Activated T-helper 9 cell treated with anti-CD3 and anti-CD28 coated beads, Interleukin-2, amount 50 U/mL, for 16 hours (primary cell): ENCODE measurements around the gene CDKN2C.
"Not testable (repeated sequence)": the region's sequence is repeated elsewhere in the genome, so short reads cannot be mapped to it uniquely, and the experiment has no call there.

Source experiments
- DNase-seq: peaks from one replicate; pipeline ENCODE4 v3.0.0-alpha.2; 2020; ENCODE audit warnings: low read depth

The CDKN2C gene

DNA sequence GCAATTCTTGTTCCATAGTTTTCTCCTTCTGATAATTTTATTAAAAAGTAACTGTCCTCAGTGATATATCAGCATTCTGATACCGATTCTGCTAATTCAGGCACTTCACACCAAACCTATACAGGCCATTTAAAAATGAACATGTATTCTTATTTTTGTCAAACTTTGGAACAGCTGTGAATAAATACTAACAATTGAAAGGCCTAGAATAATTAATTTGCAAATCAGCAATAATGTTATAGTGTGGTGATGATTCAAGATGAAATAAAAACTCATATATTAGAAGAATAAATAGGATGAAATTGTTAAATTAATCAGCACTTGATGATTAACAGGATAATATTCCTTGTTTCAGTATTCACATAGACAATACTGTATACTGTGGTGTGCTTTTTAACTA lies 9.9 kb downstream of the CDKN2C start:
- DNase-seq = no peak

DNA sequence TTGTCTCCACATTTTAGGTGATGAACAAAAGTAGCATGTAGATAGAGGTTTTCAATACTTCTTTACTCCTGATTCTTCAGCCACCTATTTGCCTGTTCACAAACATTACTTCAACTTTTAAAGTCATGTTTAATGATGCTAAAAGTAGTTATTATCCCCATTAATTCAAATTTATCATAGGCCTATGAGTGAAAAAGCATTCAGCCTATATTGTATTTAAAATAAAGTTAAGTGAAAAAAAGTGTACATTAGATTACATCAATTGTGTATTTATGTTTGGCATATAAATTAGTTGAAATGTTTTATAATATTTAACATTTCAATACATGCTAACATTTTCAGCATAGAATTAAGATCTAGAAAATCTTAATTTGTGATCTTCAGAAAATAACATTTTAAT lies 10.5 kb downstream of the CDKN2C start:
- DNase-seq = no peak

DNA sequence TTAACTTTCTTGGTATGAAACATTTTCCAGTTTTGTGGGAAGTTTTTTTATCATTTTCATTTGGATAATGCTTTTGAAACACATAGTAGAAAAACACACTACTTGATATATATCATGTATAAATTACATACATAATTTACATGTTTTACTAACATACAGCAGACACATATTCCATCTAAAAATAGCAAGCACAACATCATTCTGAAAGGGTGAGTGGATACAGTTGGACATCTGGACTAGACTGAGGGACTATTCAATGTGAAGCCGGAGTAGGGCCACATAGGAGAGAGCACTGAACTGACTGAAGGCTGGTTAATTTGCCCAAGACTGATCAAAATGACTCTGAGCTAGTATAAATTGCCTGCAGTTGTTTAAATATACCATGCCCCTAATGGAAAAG lies 11.7 kb downstream of the CDKN2C start:
- DNase-seq = no peak

GRCh38 chr1:50982611-50983010 lies 12.6 kb downstream of the CDKN2C start:
- no peak for DNase-seq

GRCh38 chr1:50983219-50983802 lies 13.3 kb downstream of the CDKN2C start:
- DNase-seq = no peak

GRCh38 chr1:50985094-50985493 lies 15.0 kb downstream of the CDKN2C start:
- DNase-seq = no peak

- no peak for DNase-seq
Observed at GRCh38 chr1:50986653-50987052, 16.6 kb downstream of the CDKN2C start.

GRCh38 chr1:50989694-50990093 lies 19.6 kb downstream of the CDKN2C start:
- no peak for DNase-seq

DNA sequence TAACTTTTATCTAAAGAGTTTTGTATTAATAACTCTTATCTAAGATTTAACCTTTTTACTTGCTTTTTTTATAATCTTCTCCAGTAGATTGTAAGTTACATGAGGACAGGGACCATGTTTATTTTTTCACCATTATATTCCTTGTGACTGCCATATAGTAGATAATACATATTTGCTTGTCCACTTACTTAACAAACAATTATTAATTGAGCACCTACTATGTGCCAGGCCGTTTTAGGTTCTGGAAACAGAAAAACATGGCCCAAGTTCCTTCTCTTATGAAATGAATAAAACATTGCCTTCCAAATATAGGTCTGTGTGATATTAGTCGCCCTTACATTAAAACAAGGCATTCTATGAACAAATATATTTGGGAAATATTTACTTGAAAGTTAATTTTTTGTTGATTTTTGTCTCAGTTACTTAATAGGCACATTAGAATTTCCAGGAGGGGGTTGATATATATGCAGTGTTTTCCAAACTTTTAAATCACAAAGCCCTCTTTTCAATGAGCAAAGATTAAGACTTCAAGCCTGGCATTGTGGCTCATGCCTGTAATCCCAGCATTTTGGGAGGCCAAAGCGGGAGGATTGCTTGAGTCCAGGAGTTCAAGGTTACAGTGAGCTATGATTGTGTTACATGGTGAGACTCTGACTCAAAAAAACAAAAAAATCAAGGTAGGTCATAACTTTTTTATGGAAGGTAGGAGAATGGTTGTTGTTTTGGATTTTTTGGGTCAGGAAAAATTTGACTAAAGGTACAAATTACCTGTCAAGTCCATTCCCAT lies 22.7 kb downstream of the CDKN2C start:
- no peak for DNase-seq

DNA sequence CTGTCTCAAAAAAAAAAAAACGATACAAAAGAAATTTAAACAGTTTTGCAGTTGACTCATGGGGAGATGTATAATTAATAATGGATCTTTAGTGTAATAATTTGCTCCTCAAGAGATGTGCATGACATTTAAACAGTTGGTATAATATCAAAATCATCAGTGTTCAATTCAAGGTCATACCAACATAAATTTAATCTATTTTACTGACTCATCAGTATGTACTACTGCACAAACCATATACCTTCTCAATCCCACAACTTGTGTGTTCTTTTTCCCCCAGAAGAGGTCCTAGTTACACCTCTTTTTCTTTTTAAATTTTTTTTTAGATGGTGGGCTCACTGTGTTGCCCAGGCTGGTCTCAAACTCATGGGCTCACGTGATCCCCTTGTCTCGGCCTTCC lies 23.6 kb downstream of the CDKN2C start:
- no peak for DNase-seq

DNA sequence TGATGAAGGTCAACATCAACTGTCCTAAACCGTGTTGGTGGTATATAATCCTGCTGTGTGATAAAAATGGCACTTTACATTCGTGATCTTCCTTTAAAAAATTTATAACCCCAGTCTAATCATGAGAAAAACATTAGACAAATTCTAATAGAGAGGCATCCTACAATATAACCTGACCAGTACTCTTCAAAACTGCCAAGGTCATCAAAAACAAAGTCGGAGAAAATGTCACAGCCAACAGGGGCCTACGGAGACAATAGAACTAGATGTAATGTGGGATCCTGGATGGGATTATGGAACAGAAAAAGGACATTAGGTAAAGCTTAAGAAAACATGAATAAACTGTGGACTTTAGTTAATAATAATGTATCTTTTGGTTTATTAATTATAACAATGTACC lies 25.0 kb downstream of the CDKN2C start:
- no peak for DNase-seq

DNA sequence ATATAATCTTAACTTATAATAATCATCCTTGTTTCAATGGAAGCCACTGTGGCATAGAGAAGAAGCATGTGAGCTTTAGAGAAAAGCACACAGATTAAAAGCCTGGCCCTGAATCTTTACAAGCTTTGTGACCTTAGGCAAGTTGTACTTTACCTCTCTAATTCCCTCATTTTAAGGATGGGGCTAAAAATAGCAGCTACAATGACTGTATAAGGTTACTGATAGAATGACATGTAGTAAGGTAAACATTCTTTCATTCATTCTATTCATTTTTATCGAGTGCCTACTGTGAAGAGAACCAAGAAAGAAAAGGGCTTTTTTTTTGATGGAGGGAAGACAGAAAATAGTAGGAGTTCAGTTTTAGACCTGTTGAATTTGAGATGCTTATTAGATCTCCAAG lies 25.6 kb downstream of the CDKN2C start:
- no peak for DNase-seq

GRCh38 chr1:50996083-50996482 lies 26.0 kb downstream of the CDKN2C start:
- DNase-seq = no peak

GRCh38 chr1:50999375-50999774 lies 29.3 kb downstream of the CDKN2C start:
- DNase-seq = not testable (repeated sequence)

GRCh38 chr1:51000160-51000559 lies 30.1 kb downstream of the CDKN2C start:
- no peak for DNase-seq

DNA sequence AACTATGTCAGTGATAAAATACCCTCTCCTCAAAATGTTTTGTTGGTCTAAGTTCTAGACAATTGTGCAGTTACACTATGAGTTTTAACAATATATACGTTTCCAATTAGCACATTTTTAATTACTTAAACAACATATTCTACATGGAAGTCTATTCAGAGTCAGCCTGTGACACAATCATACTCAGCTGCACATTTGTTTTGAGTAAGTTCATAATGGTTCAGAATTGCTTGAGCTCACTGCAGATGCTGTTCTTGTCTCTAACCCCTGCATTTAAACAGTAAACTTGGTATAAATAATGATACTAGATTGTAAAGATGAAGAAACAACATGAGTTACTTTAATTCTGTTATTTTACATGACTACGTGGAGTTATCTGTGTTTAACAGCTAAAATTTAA lies 30.6 kb downstream of the CDKN2C start:
- no peak for DNase-seq

DNA sequence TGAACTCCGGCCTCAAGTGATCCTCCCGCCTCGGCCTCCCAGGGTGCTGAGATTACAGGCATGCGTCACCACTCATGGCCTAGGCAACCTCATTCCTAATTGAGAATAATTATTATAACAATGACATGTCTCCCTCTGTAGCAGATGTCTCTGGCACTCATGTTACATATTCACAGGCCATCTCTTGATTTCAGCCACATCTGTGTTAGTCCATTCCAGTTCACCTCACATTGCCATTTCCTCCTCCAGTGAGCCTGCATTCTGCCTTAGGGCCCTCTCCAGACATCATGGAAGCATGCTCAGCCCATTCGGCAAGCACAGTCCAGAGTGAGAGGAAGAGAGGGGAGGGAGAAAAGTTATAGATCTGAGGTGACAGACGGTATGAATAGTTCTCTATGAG lies 32.5 kb downstream of the CDKN2C start:
- DNase-seq = no peak

GRCh38 chr1:51005549-51005948 lies 35.5 kb downstream of the CDKN2C start:
- DNase-seq = not testable (repeated sequence)

GRCh38 chr1:51009381-51009780 lies 39.3 kb downstream of the CDKN2C start:
- DNase-seq = no peak

DNA sequence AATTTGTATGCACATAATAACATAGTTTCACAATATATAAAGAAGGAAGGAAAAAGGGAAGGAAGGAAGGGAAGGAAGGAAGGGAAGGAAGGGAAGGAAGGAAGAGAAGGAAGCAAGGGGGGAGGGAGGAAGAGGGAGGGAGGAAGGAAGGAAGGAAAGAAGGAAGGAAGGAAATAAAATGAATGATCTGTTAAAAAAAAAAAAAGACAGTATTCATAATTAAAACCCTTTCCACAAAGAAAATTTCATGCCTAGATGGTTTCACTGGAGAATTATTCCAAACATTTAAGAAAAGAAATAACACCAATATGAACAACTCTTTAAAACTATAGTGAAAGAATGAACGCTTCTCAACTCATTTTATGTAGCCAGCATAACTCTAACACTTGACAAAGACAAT lies 44.8 kb downstream of the CDKN2C start:
- DNase-seq = no peak

GRCh38 chr1:51019811-51020210 lies 49.8 kb downstream of the CDKN2C start:
- no peak for DNase-seq
